Tibial artery (tissue), 4 donors: ENCODE results near the gene CACNA1E.

ENCODE experiments used
- DNase-seq, 2 donors: peaks; one replicate each; pipeline ENCODE4 v3.0.0-alpha.2; 2019
- H3K27ac ChIP-seq, 2 donors: fragments of 200-600 bp; sonication (generic) in 1 of 2; 1 replicate in 1 of 2; 2 replicates in 1 of 2; pipeline ENCODE4 v1.5.1; 2018 to 2019; ENCODE audit warnings: mild to moderate bottlenecking in 1 of 2
- H3K27me3 ChIP-seq, 2 donors: fragments of 200-600 bp; sonication (generic) in 1 of 2; one replicate each; pipeline versions ENCODE4 v1.5.1 to v1.6.0; 2016 to 2019
- H3K36me3 ChIP-seq, 3 donors: fragments of 200-600 bp; sonication (generic) in 2 of 3; one replicate each; pipeline ENCODE4 v1.5.1; 2016 to 2019; ENCODE audit warnings: mild to moderate bottlenecking in 2 of 3
- H3K4me1 ChIP-seq, 4 donors: fragments of 200-600 bp; sonication (generic) in 2 of 4; 1 replicate in 3 of 4; 2 replicates in 1 of 4; pipeline ENCODE4 v1.5.1; 2016 to 2019
- H3K4me3 ChIP-seq, 2 donors: fragments of 200-600 bp; sonication (generic) in 1 of 2; 1 replicate in 1 of 2; 2 replicates in 1 of 2; pipeline ENCODE4 v1.5.1; 2018 to 2019; ENCODE audit warnings: mild to moderate bottlenecking in 2 of 2
- H3K9me3 ChIP-seq, 3 donors: fragments of 200-600 bp; sonication (generic) in 1 of 3; one replicate each; pipeline ENCODE4 v1.5.1; 2016 to 2019
- intact Hi-C: fragments of 100-400 bp; cut with DNase I; formaldehyde crosslinking; loops from one replicate; pipeline ENCODE4 v1.15.0; 2023; ENCODE audit warnings: low total_unique reads
- TF ChIP-seq, protein P1 (sequence below), 2 experiments: fragments of 200-600 bp in 1 of 2; fragments of 450-650 bp in 1 of 2; IDR thresholded peaks; one replicate each; pipeline ENCODE4 v1.5.1; 2017 to 2019; ENCODE audit warnings: antibody characterized with exemption in 2 of 2, mild to moderate bottlenecking in 1 of 2, moderate library complexity in 1 of 2

CACNA1E gene

DNA sequence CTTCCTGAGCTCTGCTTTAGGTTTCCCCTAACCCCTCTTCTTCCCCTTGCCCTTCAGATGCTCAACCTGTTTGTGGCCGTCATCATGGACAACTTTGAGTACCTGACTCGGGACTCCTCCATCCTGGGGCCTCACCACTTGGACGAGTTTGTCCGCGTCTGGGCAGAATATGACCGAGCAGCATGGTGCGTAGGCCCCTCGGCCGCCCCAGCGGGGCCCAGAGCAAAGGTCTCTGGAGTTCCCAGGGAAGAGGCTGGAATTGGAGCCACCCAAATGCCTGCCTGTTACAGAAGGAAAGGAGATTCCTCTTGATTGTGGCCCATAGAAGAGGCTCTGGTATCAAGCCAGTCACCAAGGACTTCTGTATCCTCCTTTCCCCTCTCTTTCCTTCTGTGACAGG is 292.7 kb downstream of the CACNA1E start:
- no peak for DNase-seq
- Histone ChIP-seq H3K4me1 (no peaks in the 10 kb centered on the region), H3K4me3 (no peak overlapping the region), H3K9me3 (no peaks in the 10 kb centered on the region), H3K36me3 (no peaks in the 10 kb centered on the region), H3K27me3 (no peaks in the 10 kb centered on the region), H3K27ac (no peak overlapping the region)
- TF ChIP-seq, protein P1, sequence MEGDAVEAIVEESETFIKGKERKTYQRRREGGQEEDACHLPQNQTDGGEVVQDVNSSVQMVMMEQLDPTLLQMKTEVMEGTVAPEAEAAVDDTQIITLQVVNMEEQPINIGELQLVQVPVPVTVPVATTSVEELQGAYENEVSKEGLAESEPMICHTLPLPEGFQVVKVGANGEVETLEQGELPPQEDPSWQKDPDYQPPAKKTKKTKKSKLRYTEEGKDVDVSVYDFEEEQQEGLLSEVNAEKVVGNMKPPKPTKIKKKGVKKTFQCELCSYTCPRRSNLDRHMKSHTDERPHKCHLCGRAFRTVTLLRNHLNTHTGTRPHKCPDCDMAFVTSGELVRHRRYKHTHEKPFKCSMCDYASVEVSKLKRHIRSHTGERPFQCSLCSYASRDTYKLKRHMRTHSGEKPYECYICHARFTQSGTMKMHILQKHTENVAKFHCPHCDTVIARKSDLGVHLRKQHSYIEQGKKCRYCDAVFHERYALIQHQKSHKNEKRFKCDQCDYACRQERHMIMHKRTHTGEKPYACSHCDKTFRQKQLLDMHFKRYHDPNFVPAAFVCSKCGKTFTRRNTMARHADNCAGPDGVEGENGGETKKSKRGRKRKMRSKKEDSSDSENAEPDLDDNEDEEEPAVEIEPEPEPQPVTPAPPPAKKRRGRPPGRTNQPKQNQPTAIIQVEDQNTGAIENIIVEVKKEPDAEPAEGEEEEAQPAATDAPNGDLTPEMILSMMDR (IDR thresholded peaks at IDR 0.05) = no peak
- intact Hi-C loops = no loop called here

DNA sequence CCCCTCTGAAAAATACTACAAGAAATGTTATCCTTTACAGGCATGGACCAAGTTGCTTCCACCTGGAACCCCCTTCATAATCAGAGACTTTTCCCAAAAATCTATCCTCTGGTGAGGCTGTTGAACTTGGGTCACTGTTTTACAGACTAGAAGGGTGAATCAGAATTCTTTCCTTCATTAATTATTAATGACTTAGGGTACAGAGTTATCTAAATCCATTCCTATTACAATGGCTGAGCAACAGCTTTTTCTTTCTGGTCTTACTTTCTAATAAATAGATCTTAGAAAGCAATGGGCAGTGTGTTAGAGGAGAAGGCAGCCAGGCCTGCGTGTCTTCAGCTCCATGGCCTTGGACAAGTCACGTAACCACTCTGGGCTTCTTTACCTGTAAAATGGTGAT is 294.0 kb downstream of the CACNA1E start:
- intact Hi-C loops = no loop called here
- Histone ChIP-seq H3K36me3 (no peaks in the 10 kb centered on the region), H3K9me3 (no peaks in the 10 kb centered on the region), H3K4me3 (no peak overlapping the region), H3K27me3 (no peaks in the 10 kb centered on the region), H3K4me1 (no peaks in the 10 kb centered on the region), H3K27ac (no peak overlapping the region)
- DNase-seq = no peak
- TF ChIP-seq, protein P1 (IDR thresholded peaks at IDR 0.05) = no peak

DNA sequence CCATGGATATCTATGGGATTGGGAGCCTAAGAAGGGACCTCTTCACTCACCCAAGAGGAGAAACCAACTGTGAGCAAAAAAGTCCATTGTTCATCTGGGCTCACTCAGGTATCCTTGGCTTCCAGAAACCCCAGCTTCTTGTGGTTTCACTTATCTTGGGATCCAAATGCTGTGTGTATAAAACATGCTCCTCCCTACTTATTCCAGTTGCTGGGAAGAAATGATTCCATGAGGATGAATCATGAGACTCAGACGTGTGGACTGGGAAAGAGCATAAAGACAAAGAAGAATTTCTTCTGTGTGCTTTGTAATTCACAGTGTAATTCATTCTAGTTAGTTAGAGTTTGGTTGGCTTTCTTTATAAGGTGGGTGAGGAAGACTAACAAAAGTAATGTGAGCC is 294.5 kb downstream of the CACNA1E start:
- no peaks in the 10 kb centered on the region for H3K9me3 ChIP-seq
- no peaks in the 10 kb centered on the region for H3K36me3 ChIP-seq
- intact Hi-C loops = no loop called here
- DNase-seq = no peak
- H3K27ac ChIP-seq = no peak overlapping the region
- no peak overlapping the region for H3K4me3 ChIP-seq
- TF ChIP-seq, protein P1 (IDR thresholded peaks at IDR 0.05) = no peak
- H3K27me3 ChIP-seq = no peaks in the 10 kb centered on the region
- no peaks in the 10 kb centered on the region for H3K4me1 ChIP-seq

DNA sequence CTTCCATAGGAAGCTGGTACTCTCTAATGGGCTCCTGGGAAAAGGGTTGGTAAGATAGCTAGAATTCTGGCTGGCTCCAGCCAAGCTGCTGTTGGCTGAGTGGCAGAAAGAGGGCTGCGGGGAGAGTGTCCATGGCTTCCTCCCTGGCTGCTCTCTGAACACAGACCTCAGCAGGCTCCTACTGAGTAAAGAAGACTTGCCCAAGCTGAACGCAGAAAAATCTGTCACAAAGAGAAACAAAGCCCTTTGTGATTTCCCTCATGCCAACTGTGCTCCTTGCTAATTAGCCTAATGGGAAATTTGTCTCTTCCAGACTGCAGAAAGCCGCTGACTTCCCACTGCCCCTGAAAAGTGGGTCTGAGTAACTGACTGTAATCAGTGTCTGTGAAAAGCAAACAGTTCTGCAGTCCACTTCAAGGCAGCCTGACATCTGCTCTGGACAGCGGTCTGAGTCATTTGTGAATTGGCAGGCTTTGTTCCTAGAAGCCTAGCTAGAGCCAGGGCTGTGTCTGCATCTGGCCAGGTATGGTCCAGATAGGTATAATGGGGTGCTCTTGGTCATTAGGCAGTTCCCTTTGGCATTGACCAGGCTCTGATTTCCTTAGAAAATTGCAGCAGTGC is 295.4 kb downstream of the CACNA1E start:
- DNase-seq = no peak
- Histone ChIP-seq H3K36me3 (no peaks in the 10 kb centered on the region), H3K9me3 (no peaks in the 10 kb centered on the region), H3K27ac (no peak overlapping the region), H3K4me1 (no peaks in the 10 kb centered on the region), H3K27me3 (no peaks in the 10 kb centered on the region), H3K4me3 (no peak overlapping the region)
- intact Hi-C loops = no loop called here
- TF ChIP-seq, protein P1 (IDR thresholded peaks at IDR 0.05) = no peak

DNA sequence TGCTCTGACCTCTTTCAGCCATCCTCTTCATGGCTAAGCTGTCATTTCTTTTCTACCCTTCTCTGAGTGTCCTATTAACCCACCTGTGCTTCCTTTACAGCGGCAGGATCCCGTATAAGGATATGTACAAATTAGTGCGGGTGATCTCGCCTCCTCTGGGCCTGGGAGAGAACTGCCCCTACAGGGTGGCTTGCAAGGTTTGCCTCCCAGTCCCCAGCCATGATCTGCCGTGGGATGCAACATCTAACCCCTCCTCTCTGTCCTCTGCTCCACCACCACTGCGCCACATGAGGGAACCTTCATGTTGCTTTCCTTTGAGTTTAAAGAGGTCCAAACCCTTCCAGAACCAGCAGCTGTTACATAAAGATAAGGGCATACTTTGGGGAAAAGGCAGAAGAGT is 296.0 kb downstream of the CACNA1E start:
- TF ChIP-seq, protein P1 (IDR thresholded peaks at IDR 0.05) = no peak
- no peaks in the 10 kb centered on the region for H3K36me3 ChIP-seq
- H3K9me3 ChIP-seq = no peaks in the 10 kb centered on the region
- DNase-seq = no peak
- H3K27ac ChIP-seq = no peak overlapping the region
- H3K27me3 ChIP-seq = no peaks in the 10 kb centered on the region
- H3K4me1 ChIP-seq = no peaks in the 10 kb centered on the region
- no peak overlapping the region for H3K4me3 ChIP-seq
- intact Hi-C loops = no loop called here

DNA sequence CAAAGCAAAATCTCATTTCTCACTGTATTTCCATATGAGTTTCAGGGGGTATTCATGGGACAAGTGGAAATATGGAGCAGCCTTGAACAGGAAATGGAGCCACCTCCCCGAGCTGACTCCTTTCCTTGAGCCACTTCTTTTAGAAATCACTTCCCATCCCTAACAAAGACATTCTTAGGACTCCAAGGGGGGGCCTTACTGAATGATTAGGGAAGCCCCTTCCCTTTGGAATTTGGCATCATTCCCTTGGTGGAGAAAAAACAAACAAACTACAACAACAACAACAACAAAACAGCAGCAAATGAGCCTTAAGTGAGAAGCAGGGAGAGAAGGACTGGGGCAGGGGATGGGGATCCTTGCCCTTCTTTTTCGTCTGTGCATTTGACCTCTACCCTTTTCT is 299.9 kb downstream of the CACNA1E start:
- Histone ChIP-seq H3K36me3 (no peaks in the 10 kb centered on the region), H3K27me3 (no peaks in the 10 kb centered on the region), H3K4me1 (no peaks in the 10 kb centered on the region), H3K4me3 (no peak overlapping the region), H3K27ac (no peak overlapping the region), H3K9me3 (no peaks in the 10 kb centered on the region)
- intact Hi-C loops = no loop called here
- DNase-seq = no peak
- TF ChIP-seq, protein P1 (IDR thresholded peaks at IDR 0.05) = no peak
